Measurements from ENCODE around the gene EPAS1. TPM values are rescaled to one million over a fixed set of nuclear protein-coding genes. Genes with fewer than 3 reads are reported as not detected.

The EPAS1 gene
- total and polyA plus RNA-seq, 2 of the 13 experiments (the other 11 are each of a cell fraction or from before 2014, with no cell fraction given), result 47.1 to 182 TPM

GRCh38 chr2:46331109-46331766 is 34.0 kb downstream of the EPAS1 start:
- DNase-seq (ENCODE audit: low spot score) (no peak), FAIRE-seq (no peak), ATAC-seq (no peak)
- Histone ChIP-seq H3K4me1 (ENCODE audit: insufficient read depth, low read length) (peaks cover 100% of the 10 kb centered on the region), H3K9ac (ENCODE audit: insufficient read depth, low read depth, low read length) (no peak overlapping the region), H3K79me2 (ENCODE audit: insufficient read depth, low read length) (peaks cover 96% of the 10 kb centered on the region), H3K36me3 (replicated peaks in 1 of 2; ENCODE audit: control insufficient read depth in 1 of 2, insufficient read depth in 2 of 2, low read length in 2 of 2) (peaks cover 2% of the 10 kb centered on the region in 2 experiments; a peak in 2 of 5 replicates), H3K27ac (ENCODE audit: extremely low read length, insufficient read depth, low read length) (peak overlapping the region; percentile 6), H3K4me2 (ENCODE audit: low read depth, low read length) (no peak overlapping the region), H4K20me1 (ENCODE audit: insufficient read depth, low read length) (peaks cover 47% of the 10 kb centered on the region), H2AFZ (ENCODE audit: low read length) (no peak overlapping the region), H3K27me3 (ENCODE audit: control insufficient read depth in 1 of 2, insufficient read depth in 2 of 2, low read length in 2 of 2) (no peaks in the 10 kb centered on the region), H3K4me3 (replicated peaks in 1 of 3; ENCODE audit: insufficient read depth in 1 of 3, low read depth in 2 of 3, low read length in 3 of 3) (no peak overlapping the region), H3K9me3 (ENCODE audit: low read length) (no peaks in the 10 kb centered on the region)
- no TSS peak for BruUV-seq (replicated peaks)
- intact Hi-C loops (cut with micrococcal nuclease; ENCODE audit: unreplicated experiment) (no loop called here), in situ Hi-C loops (cut with HindIII; ENCODE audit: extremely low pct_ligation_motif_present, low pct_unique_long_range_greater_than_20kb) (no loop called here)
- TF ChIP-seq CAMTA2 (CRISPR knock-in tag; IDR thresholded peaks at IDR 0.05; ENCODE audit: borderline replicate concordance), result no peak
- TF ChIP-seq KDM6A (CRISPR knock-in tag; IDR thresholded peaks at IDR 0.05; ENCODE audit: low read depth), result no peak
- TF ChIP-seq ZGPAT (CRISPR knock-in tag; IDR thresholded peaks at IDR 0.05), result no peak
- no peak for TF ChIP-seq NR2C2 (CRISPR knock-in tag; IDR thresholded peaks at IDR 0.05; ENCODE audit: borderline replicate concordance)
- WGBS (ENCODE audit: low lambda C conversion rate), result 90% methylated on average over 8 of the region's 8 CpGs
- ChIA-PET POLR2A (interaction anchor here (1.4 to 1.9 kb wide), 2 partner anchors 23 to 31 kb away, joined by 4 to 16 read pairs; no protein-coding TSS in a partner anchor), CTCF (ENCODE audit: low intra/inter-chr PET ratio, low total read pairs) (no interaction called here)

DNA sequence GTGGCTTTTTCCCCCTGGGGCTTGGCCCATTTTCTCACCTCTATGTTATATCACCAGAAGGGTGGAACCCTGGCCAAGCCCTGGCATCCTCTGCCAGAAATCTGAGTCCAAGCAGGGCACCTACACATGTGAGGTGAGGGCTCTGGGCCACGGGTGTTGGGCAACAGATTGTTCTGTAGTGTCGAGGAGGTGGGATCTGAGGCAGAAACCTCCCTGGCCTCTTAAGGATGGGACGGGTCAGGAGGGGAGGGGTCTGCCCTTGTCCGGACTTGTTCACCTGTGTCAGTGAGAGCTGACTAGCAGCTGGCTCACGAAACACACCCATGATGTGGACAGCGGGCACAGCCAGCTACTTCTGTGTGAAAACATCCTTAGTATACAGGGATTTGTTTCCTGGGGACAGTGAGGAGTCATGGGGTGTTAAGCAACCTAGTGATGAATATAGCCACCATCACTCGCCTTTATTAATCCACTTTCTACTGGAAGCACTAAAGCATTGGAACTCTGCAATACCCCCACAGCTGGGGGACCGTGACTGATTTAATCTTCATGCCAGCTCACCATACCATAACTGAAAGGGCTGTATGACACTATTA is 35.6 kb downstream of the EPAS1 start:
- peaks cover 100% of the 10 kb centered on the region for H3K4me1 ChIP-seq (ENCODE audit: insufficient read depth, low read length)
- H3K27me3 ChIP-seq (ENCODE audit: control insufficient read depth in 1 of 2, insufficient read depth in 2 of 2, low read length in 2 of 2), result no peaks in the 10 kb centered on the region
- ChIA-PET CTCF (ENCODE audit: low intra/inter-chr PET ratio, low total read pairs) (no interaction called here), POLR2A (no interaction called here)
- H3K9me3 ChIP-seq (ENCODE audit: low read length), result no peaks in the 10 kb centered on the region
- FAIRE-seq (no peak), ATAC-seq (no peak), DNase-seq (ENCODE audit: low spot score) (no peak)
- H3K36me3 ChIP-seq (replicated peaks in 1 of 2; ENCODE audit: control insufficient read depth in 1 of 2, insufficient read depth in 2 of 2, low read length in 2 of 2), result peaks cover 2% of the 10 kb centered on the region in 2 experiments; a peak in 2 of 5 replicates
- no peak overlapping the region for H2AFZ ChIP-seq (ENCODE audit: low read length)
- H3K9ac ChIP-seq (ENCODE audit: insufficient read depth, low read depth, low read length), result no peak overlapping the region
- no peak overlapping the region for H3K27ac ChIP-seq (ENCODE audit: extremely low read length, insufficient read depth, low read length)
- WGBS (ENCODE audit: low lambda C conversion rate), result 93% methylated on average over 8 of the region's 8 CpGs
- TF ChIP-seq SRSF4 (IDR thresholded peaks at IDR 0.05; ENCODE audit: low read depth, low read length, poor library complexity, severe bottlenecking) (no peak), ZNF430 (CRISPR knock-in tag; IDR thresholded peaks at IDR 0.05) (no peak), ZNF605 (CRISPR knock-in tag; IDR thresholded peaks at IDR 0.05) (no peak), ZNF317 (CRISPR knock-in tag; IDR thresholded peaks at IDR 0.05) (no peak), NCOA5 (CRISPR knock-in tag; IDR thresholded peaks at IDR 0.05) (no peak), REL (CRISPR knock-in tag; conservative IDR thresholded peaks at IDR 0.05) (no peak), ZNF883 (CRISPR knock-in tag; IDR thresholded peaks at IDR 0.05; ENCODE audit: not compliant biosample characterization) (no peak), ISX (CRISPR knock-in tag; conservative IDR thresholded peaks at IDR 0.05) (no peak)
- no peak overlapping the region for H3K4me3 ChIP-seq (replicated peaks in 1 of 3; ENCODE audit: insufficient read depth in 1 of 3, low read depth in 2 of 3, low read length in 3 of 3)
- peaks cover 96% of the 10 kb centered on the region for H3K79me2 ChIP-seq (ENCODE audit: insufficient read depth, low read length)
- peaks cover 60% of the 10 kb centered on the region for H4K20me1 ChIP-seq (ENCODE audit: insufficient read depth, low read length)
- BruUV-seq (replicated peaks), result no TSS peak
- in situ Hi-C loops (cut with HindIII; ENCODE audit: extremely low pct_ligation_motif_present, low pct_unique_long_range_greater_than_20kb), result no loop called here
- H3K4me2 ChIP-seq (ENCODE audit: low read depth, low read length), result no peak overlapping the region
- intact Hi-C loops (cut with micrococcal nuclease; ENCODE audit: unreplicated experiment), result no loop called here
